GM19468 (cell line): ENCODE measurements around the gene MTHFD2.

Source experiments
- ATAC-seq: cut with Tn5 transposase; IDR thresholded peaks from one replicate; pipeline ENCODE4 v1.9.1; 2021; ENCODE audit warnings: mild to moderate bottlenecking, moderate library complexity, moderate number of reproducible peaks; ENCODE audit not compliant: unreplicated experiment; ENCODE audit errors: extremely low read depth

Gene MTHFD2

GRCh38 chr2:74259191-74259590, 60.8 kb downstream of the MTHFD2 start:
- no peak for ATAC-seq

- ATAC-seq: no peak
These were observed 61.3 kb downstream of the MTHFD2 start for GRCh38 chr2:74259733-74260132.

GRCh38 chr2:74260495-74260894, 62.1 kb downstream of the MTHFD2 start:
- ATAC-seq: no peak

- no peak for ATAC-seq
These were observed 62.9 kb downstream of the MTHFD2 start for GRCh38 chr2:74261204-74261864.

- no peak for ATAC-seq
These were observed 64.3 kb downstream of the MTHFD2 start for GRCh38 chr2:74262681-74263080.

GRCh38 chr2:74264281-74264680, 65.9 kb downstream of the MTHFD2 start:
- no peak for ATAC-seq

- no peak for ATAC-seq
These were observed 68.7 kb downstream of the MTHFD2 start for GRCh38 chr2:74267068-74267467.
